Effector memory CD4-positive, alpha-beta T cell (primary cell): Measurements from ENCODE around the gene MKKS.
"Not testable (repeated sequence)": the region's sequence is repeated elsewhere in the genome, so short reads cannot be mapped to it uniquely, and the experiment has no call there.

ENCODE experiments used
- DNase-seq, 3 donors: peaks; one replicate each; pipeline ENCODE4 v3.0.0-alpha.2; 2020
- H3K27ac ChIP-seq: 2 replicates; pipeline ENCODE4 v1.7.0; 2013; ENCODE audit warnings: mild to moderate bottlenecking, low read length, moderate library complexity; ENCODE audit not compliant: insufficient read depth, poor library complexity, severe bottlenecking
- H3K27me3 ChIP-seq: replicated peaks from 2 replicates; pipeline ENCODE4 v1.7.0; 2013; ENCODE audit warnings: mild to moderate bottlenecking, low read length; ENCODE audit not compliant: insufficient read depth, control insufficient read depth, poor library complexity, severe bottlenecking
- H3K36me3 ChIP-seq: 2 replicates; pipeline ENCODE4 v1.7.0; 2013; ENCODE audit warnings: mild to moderate bottlenecking, low read length, moderate library complexity; ENCODE audit not compliant: control insufficient read depth, insufficient read depth
- H3K4me1 ChIP-seq: 2 replicates; pipeline ENCODE4 v1.7.0; 2013; ENCODE audit warnings: low read length, mild to moderate bottlenecking; ENCODE audit not compliant: control insufficient read depth, insufficient read depth, poor library complexity, severe bottlenecking
- H3K4me3 ChIP-seq: 2 replicates; pipeline ENCODE4 v1.7.0; 2013; ENCODE audit warnings: low read length, low read depth, mild to moderate bottlenecking; ENCODE audit not compliant: insufficient read depth, poor library complexity, severe bottlenecking
- H3K9me3 ChIP-seq: 2 replicates; pipeline ENCODE4 v1.7.0; 2013; ENCODE audit warnings: mild to moderate bottlenecking, low read length, moderate library complexity; ENCODE audit not compliant: control insufficient read depth

MKKS gene

GRCh38 chr20:10423735-10424134 lies 10.3 kb downstream of the MKKS start:
- H3K36me3 ChIP-seq = peaks cover 15% of the 10 kb centered on the region
- no peaks in the 10 kb centered on the region for H3K4me1 ChIP-seq
- H3K27me3 ChIP-seq = no peaks in the 10 kb centered on the region
- H3K4me3 ChIP-seq = no peak overlapping the region
- no peaks in the 10 kb centered on the region for H3K9me3 ChIP-seq
- no peak overlapping the region for H3K27ac ChIP-seq
- DNase-seq = no peak

- H3K4me1 ChIP-seq = no peaks in the 10 kb centered on the region
- no peaks in the 10 kb centered on the region for H3K9me3 ChIP-seq
- H3K27me3 ChIP-seq = no peaks in the 10 kb centered on the region
- H3K36me3 ChIP-seq = peaks cover 15% of the 10 kb centered on the region
- H3K27ac ChIP-seq = no peak overlapping the region
- DNase-seq = no peak
- no peak overlapping the region for H3K4me3 ChIP-seq
Observed at GRCh38 chr20:10419550-10420133, 14.4 kb downstream of the MKKS start.

- H3K27ac ChIP-seq, H3K4me3 ChIP-seq, H3K9me3 ChIP-seq, DNase-seq, H3K27me3 ChIP-seq, H3K4me1 ChIP-seq: not testable (repeated sequence)
- peaks cover 10% of the 10 kb centered on the region for H3K36me3 ChIP-seq
Observed at GRCh38 chr20:10417218-10417617, 16.8 kb downstream of the MKKS start.

- no peaks in the 10 kb centered on the region for H3K9me3 ChIP-seq
- no peaks in the 10 kb centered on the region for H3K27me3 ChIP-seq
- H3K4me3 ChIP-seq = no peak overlapping the region
- DNase-seq = no peak
- H3K27ac ChIP-seq = no peak overlapping the region
- no peaks in the 10 kb centered on the region for H3K4me1 ChIP-seq
- H3K36me3 ChIP-seq = peaks cover 3% of the 10 kb centered on the region
Observed at GRCh38 chr20:10415013-10415650, 18.9 kb downstream of the MKKS start.

- no peaks in the 10 kb centered on the region for H3K9me3 ChIP-seq
- H3K4me3 ChIP-seq = no peak overlapping the region
- H3K27ac ChIP-seq = no peak overlapping the region
- no peaks in the 10 kb centered on the region for H3K36me3 ChIP-seq
- no peaks in the 10 kb centered on the region for H3K27me3 ChIP-seq
- no peaks in the 10 kb centered on the region for H3K4me1 ChIP-seq
- DNase-seq = no peak
Observed at GRCh38 chr20:10412591-10413408, 21.2 kb downstream of the MKKS start.

GRCh38 chr20:10411673-10412072 lies 22.3 kb downstream of the MKKS start:
- H3K4me1 ChIP-seq = no peaks in the 10 kb centered on the region
- H3K27me3 ChIP-seq = no peaks in the 10 kb centered on the region
- H3K4me3 ChIP-seq = no peak overlapping the region
- no peak overlapping the region for H3K27ac ChIP-seq
- no peaks in the 10 kb centered on the region for H3K9me3 ChIP-seq
- DNase-seq = no peak
- peaks cover 4% of the 10 kb centered on the region for H3K36me3 ChIP-seq

GRCh38 chr20:10408108-10408813 lies 25.8 kb downstream of the MKKS start:
- no peaks in the 10 kb centered on the region for H3K4me1 ChIP-seq
- no peak for DNase-seq
- no peaks in the 10 kb centered on the region for H3K9me3 ChIP-seq
- no peak overlapping the region for H3K4me3 ChIP-seq
- H3K36me3 ChIP-seq = peaks cover 4% of the 10 kb centered on the region
- H3K27me3 ChIP-seq = no peaks in the 10 kb centered on the region
- H3K27ac ChIP-seq = no peak overlapping the region

- no peak for DNase-seq
- Histone ChIP-seq H3K9me3 (no peaks in the 10 kb centered on the region), H3K36me3 (peaks cover 4% of the 10 kb centered on the region), H3K27ac (no peak overlapping the region), H3K27me3 (no peaks in the 10 kb centered on the region), H3K4me1 (no peaks in the 10 kb centered on the region), H3K4me3 (no peak overlapping the region)
Observed at GRCh38 chr20:10404959-10405530, 29.0 kb downstream of the MKKS start.

GRCh38 chr20:10404023-10404628 lies 29.9 kb downstream of the MKKS start:
- Histone ChIP-seq H3K4me1 (no peaks in the 10 kb centered on the region), H3K27ac (no peak overlapping the region), H3K27me3 (no peaks in the 10 kb centered on the region), H3K4me3 (no peak overlapping the region), H3K36me3 (peaks cover 4% of the 10 kb centered on the region), H3K9me3 (no peaks in the 10 kb centered on the region)
- DNase-seq = no peak
